T-helper 2 cell treated with Interferon-gamma antibody and Interleukin-4, amounts not matched to agents 100 ng/mL and 5 ng/mL, for 36 hours (primary cell): ENCODE measurements around the gene CIAPIN1. TPM values are rescaled to one million over a fixed set of nuclear protein-coding genes. Genes with fewer than 3 reads are reported as not detected.
"Not testable (repeated sequence)": the region's sequence is repeated elsewhere in the genome, so short reads cannot be mapped to it uniquely, and the experiment has no call there.

Source experiments
- intact Hi-C: fragments of 100-400 bp; cut with micrococcal nuclease; formaldehyde crosslinking; loops from one replicate; pipeline ENCODE4 v1.15.1; 2023
- total RNA-seq: library from RNA; stranded (reverse); gene quantifications from 2 replicates; pipeline ENCODE4 v1.2.3, GENCODE V29; 2022

CIAPIN1 gene
- total RNA-seq, 1 donor from 2014 or later, result 56.5 TPM

GRCh38 chr16:57446531-57447185 lies 527 bp downstream of the CIAPIN1 start:
- intact Hi-C loops, result loop anchor here (1.0 kb wide), 2 partner anchors 16 to 146 kb away; partner anchors contain the start of gene POLR2C

GRCh38 chr16:57445510-57445909 lies 1.7 kb downstream of the CIAPIN1 start:
- intact Hi-C loops, result no loop called here

GRCh38 chr16:57444711-57445110 lies 2.5 kb downstream of the CIAPIN1 start:
- intact Hi-C loops, result no loop called here

GRCh38 chr16:57440551-57440950 lies 6.6 kb downstream of the CIAPIN1 start:
- intact Hi-C loops, result not testable (repeated sequence)

- intact Hi-C loops, result not testable (repeated sequence)
Observed at GRCh38 chr16:57439947-57440346, 7.2 kb downstream of the CIAPIN1 start.

GRCh38 chr16:57435838-57436237 lies 11.3 kb downstream of the CIAPIN1 start:
- intact Hi-C loops, result no loop called here

GRCh38 chr16:57434003-57434402 lies 13.2 kb downstream of the CIAPIN1 start:
- intact Hi-C loops, result no loop called here

GRCh38 chr16:57432989-57433388 lies 14.2 kb downstream of the CIAPIN1 start:
- intact Hi-C loops, result no loop called here

GRCh38 chr16:57432505-57432904 lies 14.7 kb downstream of the CIAPIN1 start:
- intact Hi-C loops, result no loop called here

- intact Hi-C loops, result no loop called here
Observed at GRCh38 chr16:57430955-57431354, 16.2 kb downstream of the CIAPIN1 start.

GRCh38 chr16:57427824-57428223 lies 19.4 kb downstream of the CIAPIN1 start:
- intact Hi-C loops, result no loop called here

GRCh38 chr16:57427307-57427706 lies 19.9 kb downstream of the CIAPIN1 start:
- intact Hi-C loops, result no loop called here

- intact Hi-C loops, result no loop called here
Observed at GRCh38 chr16:57426356-57426755, 20.8 kb downstream of the CIAPIN1 start.

- intact Hi-C loops, result no loop called here
Observed at GRCh38 chr16:57424583-57424982, 22.6 kb downstream of the CIAPIN1 start.

GRCh38 chr16:57423152-57423551 lies 24.0 kb downstream of the CIAPIN1 start:
- intact Hi-C loops, result no loop called here

- intact Hi-C loops, result no loop called here
Observed at GRCh38 chr16:57422026-57422944, 24.9 kb downstream of the CIAPIN1 start.

- intact Hi-C loops, result loop anchor here (1.0 to 5.0 kb wide), 2 partner anchors 100 to 232 kb away; partner anchors contain the start of genes PSME3IP1 and RSPRY1
Observed at GRCh38 chr16:57419506-57419905, 27.7 kb downstream of the CIAPIN1 start.

GRCh38 chr16:57416084-57416483 lies 31.1 kb downstream of the CIAPIN1 start:
- intact Hi-C loops, result loop anchor here (5.0 kb wide), 1 partner anchor 229 kb away; the partner anchor contains the start of genes PSME3IP1 and RSPRY1

GRCh38 chr16:57413733-57414132 lies 33.5 kb downstream of the CIAPIN1 start:
- intact Hi-C loops, result no loop called here

- intact Hi-C loops, result no loop called here
Observed at GRCh38 chr16:57413301-57413730, 33.9 kb downstream of the CIAPIN1 start.

GRCh38 chr16:57412584-57412983 lies 34.6 kb downstream of the CIAPIN1 start:
- intact Hi-C loops, result no loop called here

GRCh38 chr16:57411362-57411976 lies 35.7 kb downstream of the CIAPIN1 start:
- intact Hi-C loops, result no loop called here
